GM23338 (cell line): ENCODE measurements around the gene RBCK1. TPM values are rescaled to one million over a fixed set of nuclear protein-coding genes. Genes with fewer than 3 reads are reported as not detected.

Source experiments
- ATAC-seq: fragments of 200-7000 bp; cut with Tn5 transposase; 3 replicates; pipeline ENCODE4 v1.9.1; 2020
- DNase-seq: peaks from one replicate; pipeline ENCODE4 v3.0.0-alpha.2; 2015; ENCODE audit warnings: low spot score
- H2AFZ ChIP-seq: fragments of 200-600 bp; sonication (generic); 2 replicates; pipeline ENCODE4 v1.8.0; 2016; ENCODE audit warnings: antibody characterized with exemption, mild to moderate bottlenecking, moderate library complexity
- H3F3A ChIP-seq: fragments of 200-600 bp; sonication (generic); replicated peaks from 2 replicates; pipeline ENCODE4 v1.8.0; 2017; ENCODE audit warnings: antibody characterized with exemption, mixed run types, low read depth
- H3K27ac ChIP-seq: fragments of 200-600 bp; sonication (generic); 2 replicates; pipeline ENCODE4 v1.6.1; 2016; ENCODE audit warnings: low read depth
- H3K27me3 ChIP-seq: fragments of 200-600 bp; sonication (generic); 2 replicates; pipeline ENCODE4 v1.8.0; 2016; ENCODE audit warnings: mild to moderate bottlenecking, mixed run types, moderate library complexity; ENCODE audit not compliant: insufficient read depth
- H3K36me3 ChIP-seq: fragments of 200-600 bp; sonication (generic); 2 replicates; pipeline ENCODE4 v1.8.0; 2016; ENCODE audit warnings: mild to moderate bottlenecking; ENCODE audit not compliant: insufficient read depth
- H3K4me1 ChIP-seq: fragments of 200-600 bp; sonication (generic); 2 replicates; pipeline ENCODE4 v1.8.0; 2016; ENCODE audit warnings: mild to moderate bottlenecking, moderate library complexity; ENCODE audit not compliant: insufficient read depth
- H3K4me2 ChIP-seq: fragments of 200-600 bp; sonication (generic); 2 replicates; pipeline ENCODE4 v1.7.1; 2017; ENCODE audit warnings: mixed run types
- H3K4me3 ChIP-seq: fragments of 200-600 bp; sonication (generic); 2 replicates; pipeline ENCODE4 v1.6.1; 2016; ENCODE audit warnings: mixed run types
- H3K79me2 ChIP-seq: fragments of 200-600 bp; sonication (generic); replicated peaks from 2 replicates; pipeline ENCODE4 v1.8.0; 2017; ENCODE audit warnings: mild to moderate bottlenecking; ENCODE audit not compliant: insufficient read depth
- H3K9me2 ChIP-seq: fragments of 200-600 bp; sonication (generic); 2 replicates; pipeline ENCODE4 v1.8.0; 2017; ENCODE audit not compliant: insufficient read depth
- H4K20me1 ChIP-seq: fragments of 200-600 bp; sonication (generic); replicated peaks from 2 replicates; pipeline ENCODE4 v1.8.0; 2017; ENCODE audit warnings: mild to moderate bottlenecking; ENCODE audit not compliant: insufficient read depth
- H3K27ac Mint-ChIP-seq: 2 replicates; pipeline ENCODE4 v1.8.0; 2020; ENCODE audit warnings: inconsistent platforms, mild to moderate bottlenecking, moderate library complexity, mixed read lengths
- H3K27me3 Mint-ChIP-seq: 3 replicates; pipeline ENCODE4 v1.8.0; 2022; ENCODE audit warnings: low read depth, mild to moderate bottlenecking, moderate library complexity, mixed read lengths, inconsistent platforms; ENCODE audit not compliant: insufficient read depth, poor library complexity
- H3K36me3 Mint-ChIP-seq: 3 replicates; pipeline ENCODE4 v1.8.0; 2021; ENCODE audit warnings: low read depth, mild to moderate bottlenecking, inconsistent platforms, moderate library complexity, mixed read lengths
- H3K4me1 Mint-ChIP-seq: 3 replicates; pipeline ENCODE4 v1.8.0; 2020; ENCODE audit warnings: mild to moderate bottlenecking, inconsistent platforms, mixed read lengths
- H3K4me3 Mint-ChIP-seq: 3 replicates; pipeline ENCODE4 v1.8.0; 2021; ENCODE audit warnings: moderate library complexity, mild to moderate bottlenecking, inconsistent platforms, mixed read lengths
- H3K9me3 Mint-ChIP-seq: 3 replicates; pipeline ENCODE4 v1.8.0; 2020; ENCODE audit warnings: moderate library complexity, mild to moderate bottlenecking, inconsistent platforms, mixed read lengths
- EZH2phosphoT487 ChIP-seq: fragments of 200-600 bp; sonication (generic); IDR thresholded peaks from one replicate; pipeline ENCODE4 v1.8.1; 2018; ENCODE audit warnings: antibody characterized with exemption; ENCODE audit not compliant: unreplicated experiment
- JUNB ChIP-seq: IDR thresholded peaks from one replicate; pipeline ENCODE4 v1.6.1; 2016; ENCODE audit warnings: antibody characterized with exemption; ENCODE audit not compliant: unreplicated experiment
- ZNF331 ChIP-seq: fragments of 250-450 bp; sonication (Bioruptor Pico); IDR thresholded peaks from 2 replicates; pipeline ENCODE4 v1.5.0; 2020; ENCODE audit warnings: low read depth, mild to moderate bottlenecking, moderate library complexity
- polyA plus RNA-seq: library from polyadenylated mRNA; unstranded; fragments of >200 nt; fragmentation: Nextera tagmentation; extraction: Ambion mirVana; gene quantifications from 2 replicates; pipeline ENCODE4 v1.2.1, GENCODE V29; 2016
- total RNA-seq: library from RNA; depleted of rRNA; stranded (reverse); fragments of >200 nt; shearing (Covaris generic); gene quantifications from 2 replicates; pipeline ENCODE4 v1.2.3, GENCODE V29; 2014
- TF ChIP-seq, protein P1 (sequence below): fragments of 250-450 bp; sonication (Bioruptor Pico); IDR thresholded peaks from 2 replicates; pipeline ENCODE4 v1.5.0; 2020; ENCODE audit warnings: mild to moderate bottlenecking, moderate library complexity
- TF ChIP-seq, protein P2 (sequence below): IDR thresholded peaks from 2 replicates; pipeline ENCODE4 v1.6.1; 2016; ENCODE audit warnings: antibody characterized with exemption
- TF ChIP-seq, protein P3 (sequence below), 2 experiments: fragments of 200-600 bp in 1 of 2; sonication (generic) in 1 of 2; conservative IDR thresholded peaks; 2 replicates each; pipeline versions ENCODE4 v1.5.1 to v1.6.1; 2016 to 2017; ENCODE audit warnings: antibody characterized with exemption in 2 of 2, low read depth in 2 of 2, mild to moderate bottlenecking in 2 of 2, moderate library complexity in 1 of 2
- TF ChIP-seq, protein P4 (sequence below): IDR thresholded peaks from one replicate; pipeline ENCODE4 v1.6.1; 2018; ENCODE audit warnings: antibody characterized with exemption; ENCODE audit not compliant: unreplicated experiment

Gene RBCK1
- total and polyA plus RNA-seq, 2 experiments from 2014 or later = 52.6 to 56.8 TPM

DNA sequence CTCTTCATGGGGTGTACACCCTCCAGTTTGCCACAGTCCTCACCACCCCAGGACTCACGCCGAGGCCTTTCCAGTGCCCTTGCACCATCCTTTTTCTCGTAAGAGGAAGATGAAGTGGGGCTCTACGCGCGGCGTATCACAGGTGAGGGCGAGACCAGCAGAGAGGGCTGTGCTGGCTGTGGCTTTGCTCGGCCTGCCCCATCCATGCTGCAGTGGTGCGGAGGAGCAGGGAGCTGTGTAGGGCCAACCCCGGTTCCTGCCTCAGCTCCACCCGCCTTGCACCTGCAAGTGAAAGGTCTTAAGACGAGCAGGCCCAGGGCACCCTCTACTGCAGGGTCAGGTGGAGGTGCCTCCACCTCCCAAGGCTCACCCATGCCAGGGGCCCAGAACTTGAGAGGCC lies 24.1 kb downstream of the RBCK1 start (continued):
- TF ChIP-seq, protein P1, sequence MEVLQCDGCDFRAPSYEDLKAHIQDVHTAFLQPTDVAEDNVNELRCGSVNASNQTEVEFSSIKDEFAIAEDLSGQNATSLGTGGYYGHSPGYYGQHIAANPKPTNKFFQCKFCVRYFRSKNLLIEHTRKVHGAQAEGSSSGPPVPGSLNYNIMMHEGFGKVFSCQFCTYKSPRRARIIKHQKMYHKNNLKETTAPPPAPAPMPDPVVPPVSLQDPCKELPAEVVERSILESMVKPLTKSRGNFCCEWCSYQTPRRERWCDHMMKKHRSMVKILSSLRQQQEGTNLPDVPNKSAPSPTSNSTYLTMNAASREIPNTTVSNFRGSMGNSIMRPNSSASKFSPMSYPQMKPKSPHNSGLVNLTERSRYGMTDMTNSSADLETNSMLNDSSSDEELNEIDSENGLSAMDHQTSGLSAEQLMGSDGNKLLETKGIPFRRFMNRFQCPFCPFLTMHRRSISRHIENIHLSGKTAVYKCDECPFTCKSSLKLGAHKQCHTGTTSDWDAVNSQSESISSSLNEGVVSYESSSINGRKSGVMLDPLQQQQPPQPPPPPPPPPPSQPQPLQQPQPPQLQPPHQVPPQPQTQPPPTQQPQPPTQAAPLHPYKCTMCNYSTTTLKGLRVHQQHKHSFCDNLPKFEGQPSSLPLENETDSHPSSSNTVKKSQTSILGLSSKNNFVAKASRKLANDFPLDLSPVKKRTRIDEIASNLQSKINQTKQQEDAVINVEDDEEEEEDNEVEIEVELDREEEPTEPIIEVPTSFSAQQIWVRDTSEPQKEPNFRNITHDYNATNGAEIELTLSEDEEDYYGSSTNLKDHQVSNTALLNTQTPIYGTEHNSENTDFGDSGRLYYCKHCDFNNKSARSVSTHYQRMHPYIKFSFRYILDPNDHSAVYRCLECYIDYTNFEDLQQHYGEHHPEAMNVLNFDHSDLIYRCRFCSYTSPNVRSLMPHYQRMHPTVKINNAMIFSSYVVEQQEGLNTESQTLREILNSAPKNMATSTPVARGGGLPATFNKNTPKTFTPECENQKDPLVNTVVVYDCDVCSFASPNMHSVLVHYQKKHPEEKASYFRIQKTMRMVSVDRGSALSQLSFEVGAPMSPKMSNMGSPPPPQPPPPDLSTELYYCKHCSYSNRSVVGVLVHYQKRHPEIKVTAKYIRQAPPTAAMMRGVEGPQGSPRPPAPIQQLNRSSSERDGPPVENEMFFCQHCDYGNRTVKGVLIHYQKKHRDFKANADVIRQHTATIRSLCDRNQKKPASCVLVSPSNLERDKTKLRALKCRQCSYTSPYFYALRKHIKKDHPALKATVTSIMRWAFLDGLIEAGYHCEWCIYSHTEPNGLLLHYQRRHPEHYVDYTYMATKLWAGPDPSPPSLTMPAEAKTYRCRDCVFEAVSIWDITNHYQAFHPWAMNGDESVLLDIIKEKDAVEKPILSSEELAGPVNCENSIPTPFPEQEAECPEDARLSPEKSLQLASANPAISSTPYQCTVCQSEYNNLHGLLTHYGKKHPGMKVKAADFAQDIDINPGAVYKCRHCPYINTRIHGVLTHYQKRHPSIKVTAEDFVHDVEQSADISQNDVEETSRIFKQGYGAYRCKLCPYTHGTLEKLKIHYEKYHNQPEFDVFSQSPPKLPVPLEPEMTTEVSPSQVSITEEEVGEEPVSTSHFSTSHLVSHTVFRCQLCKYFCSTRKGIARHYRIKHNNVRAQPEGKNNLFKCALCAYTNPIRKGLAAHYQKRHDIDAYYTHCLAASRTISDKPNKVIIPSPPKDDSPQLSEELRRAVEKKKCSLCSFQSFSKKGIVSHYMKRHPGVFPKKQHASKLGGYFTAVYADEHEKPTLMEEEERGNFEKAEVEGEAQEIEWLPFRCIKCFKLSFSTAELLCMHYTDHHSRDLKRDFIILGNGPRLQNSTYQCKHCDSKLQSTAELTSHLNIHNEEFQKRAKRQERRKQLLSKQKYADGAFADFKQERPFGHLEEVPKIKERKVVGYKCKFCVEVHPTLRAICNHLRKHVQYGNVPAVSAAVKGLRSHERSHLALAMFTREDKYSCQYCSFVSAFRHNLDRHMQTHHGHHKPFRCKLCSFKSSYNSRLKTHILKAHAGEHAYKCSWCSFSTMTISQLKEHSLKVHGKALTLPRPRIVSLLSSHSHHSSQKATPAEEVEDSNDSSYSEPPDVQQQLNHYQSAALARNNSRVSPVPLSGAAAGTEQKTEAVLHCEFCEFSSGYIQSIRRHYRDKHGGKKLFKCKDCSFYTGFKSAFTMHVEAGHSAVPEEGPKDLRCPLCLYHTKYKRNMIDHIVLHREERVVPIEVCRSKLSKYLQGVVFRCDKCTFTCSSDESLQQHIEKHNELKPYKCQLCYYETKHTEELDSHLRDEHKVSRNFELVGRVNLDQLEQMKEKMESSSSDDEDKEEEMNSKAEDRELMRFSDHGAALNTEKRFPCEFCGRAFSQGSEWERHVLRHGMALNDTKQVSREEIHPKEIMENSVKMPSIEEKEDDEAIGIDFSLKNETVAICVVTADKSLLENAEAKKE (CRISPR knock-in tag) = no peak
- TF ChIP-seq JUNB = no peak

DNA sequence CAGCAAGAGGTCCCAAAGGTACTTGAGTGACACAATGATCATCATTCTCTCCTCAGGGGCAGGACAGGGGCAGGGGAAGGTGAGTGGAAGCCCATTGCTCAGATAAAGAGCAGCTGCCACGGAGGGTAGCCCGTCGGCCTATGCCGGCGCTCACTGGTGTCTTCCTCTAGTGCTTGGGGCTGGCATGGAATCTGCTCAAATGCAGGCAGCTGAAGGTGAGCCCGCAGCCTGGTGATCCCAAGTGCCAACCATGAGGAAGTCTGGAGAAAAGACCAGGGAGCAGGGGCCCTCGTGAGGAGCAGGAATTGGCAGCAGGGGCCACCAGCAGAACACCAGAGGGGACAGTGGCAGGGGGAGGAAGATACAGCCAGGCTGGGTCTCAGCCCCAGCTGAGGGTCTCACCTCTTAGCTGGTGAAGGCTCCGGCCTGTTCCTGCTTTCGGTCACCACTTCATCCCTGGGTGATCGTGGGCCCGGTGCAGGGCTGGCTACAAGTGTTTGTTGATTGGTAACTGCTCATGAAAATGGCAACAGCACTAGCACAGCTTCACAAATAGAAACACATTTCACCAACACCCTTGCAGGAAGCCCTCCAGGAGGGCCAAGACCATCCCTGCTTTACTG lies 24.7 kb downstream of the RBCK1 start:
- peaks cover 30% of the 10 kb centered on the region for H3K27me3 ChIP-seq
- no peak overlapping the region for H3K4me3 ChIP-seq
- Mint-ChIP-seq H3K4me1 (peaks cover 26% of the 10 kb centered on the region), H3K36me3 (peaks cover 49% of the 10 kb centered on the region), H3K4me3 (no peak overlapping the region), H3K9me3 (no peaks in the 10 kb centered on the region), H3K27ac (no peak overlapping the region; the same call in 1 of the 2 replicates), H3K27me3 (peaks cover 37% of the 10 kb centered on the region)
- H3K79me2 ChIP-seq = no peaks in the 10 kb centered on the region
- no peak for ATAC-seq
- no peak overlapping the region for H2AFZ ChIP-seq
- DNase-seq = no peak
- no peak overlapping the region for H3K4me2 ChIP-seq
- H4K20me1 ChIP-seq = peaks cover 36% of the 10 kb centered on the region
- H3K36me3 ChIP-seq = peaks cover 7% of the 10 kb centered on the region; the same call in 1 of the 2 replicates
- H3K4me1 ChIP-seq = peaks cover 9% of the 10 kb centered on the region
- H3K27ac ChIP-seq = no peak overlapping the region
- H3K9me2 ChIP-seq = no peaks in the 10 kb centered on the region
- H3F3A ChIP-seq = peaks cover 10% of the 10 kb centered on the region
- TF ChIP-seq JUNB (no peak), ZNF331 (CRISPR knock-in tag) (no peak), EZH2phosphoT487 (no peak)
- TF ChIP-seq, protein P2, sequence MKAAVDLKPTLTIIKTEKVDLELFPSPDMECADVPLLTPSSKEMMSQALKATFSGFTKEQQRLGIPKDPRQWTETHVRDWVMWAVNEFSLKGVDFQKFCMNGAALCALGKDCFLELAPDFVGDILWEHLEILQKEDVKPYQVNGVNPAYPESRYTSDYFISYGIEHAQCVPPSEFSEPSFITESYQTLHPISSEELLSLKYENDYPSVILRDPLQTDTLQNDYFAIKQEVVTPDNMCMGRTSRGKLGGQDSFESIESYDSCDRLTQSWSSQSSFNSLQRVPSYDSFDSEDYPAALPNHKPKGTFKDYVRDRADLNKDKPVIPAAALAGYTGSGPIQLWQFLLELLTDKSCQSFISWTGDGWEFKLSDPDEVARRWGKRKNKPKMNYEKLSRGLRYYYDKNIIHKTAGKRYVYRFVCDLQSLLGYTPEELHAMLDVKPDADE = no peak
- TF ChIP-seq, protein P3, sequence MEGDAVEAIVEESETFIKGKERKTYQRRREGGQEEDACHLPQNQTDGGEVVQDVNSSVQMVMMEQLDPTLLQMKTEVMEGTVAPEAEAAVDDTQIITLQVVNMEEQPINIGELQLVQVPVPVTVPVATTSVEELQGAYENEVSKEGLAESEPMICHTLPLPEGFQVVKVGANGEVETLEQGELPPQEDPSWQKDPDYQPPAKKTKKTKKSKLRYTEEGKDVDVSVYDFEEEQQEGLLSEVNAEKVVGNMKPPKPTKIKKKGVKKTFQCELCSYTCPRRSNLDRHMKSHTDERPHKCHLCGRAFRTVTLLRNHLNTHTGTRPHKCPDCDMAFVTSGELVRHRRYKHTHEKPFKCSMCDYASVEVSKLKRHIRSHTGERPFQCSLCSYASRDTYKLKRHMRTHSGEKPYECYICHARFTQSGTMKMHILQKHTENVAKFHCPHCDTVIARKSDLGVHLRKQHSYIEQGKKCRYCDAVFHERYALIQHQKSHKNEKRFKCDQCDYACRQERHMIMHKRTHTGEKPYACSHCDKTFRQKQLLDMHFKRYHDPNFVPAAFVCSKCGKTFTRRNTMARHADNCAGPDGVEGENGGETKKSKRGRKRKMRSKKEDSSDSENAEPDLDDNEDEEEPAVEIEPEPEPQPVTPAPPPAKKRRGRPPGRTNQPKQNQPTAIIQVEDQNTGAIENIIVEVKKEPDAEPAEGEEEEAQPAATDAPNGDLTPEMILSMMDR (conservative IDR thresholded peaks at IDR 0.05; ENCODE audit: low read depth in 2 of 2) = no peak
- TF ChIP-seq, protein P4, sequence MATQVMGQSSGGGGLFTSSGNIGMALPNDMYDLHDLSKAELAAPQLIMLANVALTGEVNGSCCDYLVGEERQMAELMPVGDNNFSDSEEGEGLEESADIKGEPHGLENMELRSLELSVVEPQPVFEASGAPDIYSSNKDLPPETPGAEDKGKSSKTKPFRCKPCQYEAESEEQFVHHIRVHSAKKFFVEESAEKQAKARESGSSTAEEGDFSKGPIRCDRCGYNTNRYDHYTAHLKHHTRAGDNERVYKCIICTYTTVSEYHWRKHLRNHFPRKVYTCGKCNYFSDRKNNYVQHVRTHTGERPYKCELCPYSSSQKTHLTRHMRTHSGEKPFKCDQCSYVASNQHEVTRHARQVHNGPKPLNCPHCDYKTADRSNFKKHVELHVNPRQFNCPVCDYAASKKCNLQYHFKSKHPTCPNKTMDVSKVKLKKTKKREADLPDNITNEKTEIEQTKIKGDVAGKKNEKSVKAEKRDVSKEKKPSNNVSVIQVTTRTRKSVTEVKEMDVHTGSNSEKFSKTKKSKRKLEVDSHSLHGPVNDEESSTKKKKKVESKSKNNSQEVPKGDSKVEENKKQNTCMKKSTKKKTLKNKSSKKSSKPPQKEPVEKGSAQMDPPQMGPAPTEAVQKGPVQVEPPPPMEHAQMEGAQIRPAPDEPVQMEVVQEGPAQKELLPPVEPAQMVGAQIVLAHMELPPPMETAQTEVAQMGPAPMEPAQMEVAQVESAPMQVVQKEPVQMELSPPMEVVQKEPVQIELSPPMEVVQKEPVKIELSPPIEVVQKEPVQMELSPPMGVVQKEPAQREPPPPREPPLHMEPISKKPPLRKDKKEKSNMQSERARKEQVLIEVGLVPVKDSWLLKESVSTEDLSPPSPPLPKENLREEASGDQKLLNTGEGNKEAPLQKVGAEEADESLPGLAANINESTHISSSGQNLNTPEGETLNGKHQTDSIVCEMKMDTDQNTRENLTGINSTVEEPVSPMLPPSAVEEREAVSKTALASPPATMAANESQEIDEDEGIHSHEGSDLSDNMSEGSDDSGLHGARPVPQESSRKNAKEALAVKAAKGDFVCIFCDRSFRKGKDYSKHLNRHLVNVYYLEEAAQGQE = no peak
